HepG2 (cell line): ENCODE results near the gene TPX2. TPM values are rescaled to one million over a fixed set of nuclear protein-coding genes. Genes with fewer than 3 reads are reported as not detected.
A peak's percentile ranks its signal among the peaks of the same experiment; 100 is the strongest.

Source experiments
- AHDC1 ChIP-seq: sonication (generic); formaldehyde crosslinking; IDR thresholded peaks from 2 replicates; pipeline ENCODE4 v1.5.1; 2020; ENCODE audit warnings: mild to moderate bottlenecking, missing genetic modification reagents, borderline replicate concordance
- ARHGAP35 ChIP-seq: sonication (generic); formaldehyde crosslinking; IDR thresholded peaks from 2 replicates; pipeline ENCODE4 v1.9.0; 2022; ENCODE audit warnings: mild to moderate bottlenecking, inconsistent platforms, moderate library complexity, missing genetic modification reagents, borderline replicate concordance
- HHEX ChIP-seq: IDR thresholded peaks from 2 replicates; pipeline ENCODE4 v1.6.1; 2016; ENCODE audit warnings: control low read depth
- POGZ ChIP-seq: sonication (generic); formaldehyde crosslinking; IDR thresholded peaks from 2 replicates; pipeline ENCODE4 v1.4.0; 2020; ENCODE audit warnings: mild to moderate bottlenecking, missing genetic modification reagents
- ZKSCAN8 ChIP-seq: IDR thresholded peaks from 2 replicates; pipeline ENCODE4 v1.6.1; 2016; ENCODE audit warnings: borderline replicate concordance, missing genetic modification reagents, missing compliant biosample characterization
- ZNF614 ChIP-seq: IDR thresholded peaks from 2 replicates; pipeline ENCODE4 v1.6.1; 2018; ENCODE audit warnings: missing biosample characterization, missing genetic modification reagents, inconsistent platforms, borderline replicate concordance
- polyA plus RNA-seq, 8 experiments: library from polyadenylated mRNA; depleted of rRNA in 3 of 8; stranded (reverse) in 7 of 8; unstranded in 1 of 8; fragments of >200 nt; fragmentation: Illumina TruSeq in 4 of 8; extraction: Trizol in 4 of 8; gene quantifications; 2 replicates each; pipeline versions ENCODE4 v1.2.1 to v1.2.3, GENCODE V29; 2011 to 2016; ENCODE audit warnings: low read depth in 4 of 8, missing spikeins in 1 of 8, mixed read lengths in 1 of 8; ENCODE audit not compliant: insufficient read depth in 1 of 8
- total RNA-seq, 5 experiments: library from RNA; depleted of rRNA; stranded (reverse); fragments of >200 nt; fragmentation: Illumina TruSeq; extraction: Trizol; gene quantifications; 2 replicates each; pipeline ENCODE4 v1.2.3, GENCODE V29; 2016; ENCODE audit warnings: low read depth in 1 of 5

Gene TPX2
- total and polyA plus RNA-seq, 2 of the 13 experiments (the other 11 are each of a cell fraction or from before 2014, with no cell fraction given) = 34.3 to 124 TPM

- TF ChIP-seq AHDC1 (CRISPR knock-in tag) (peak; percentile 44; the same call in 1 of the 2 replicates), POGZ (CRISPR knock-in tag) (no peak), ARHGAP35 (CRISPR knock-in tag) (0 out of 2 replicates have a peak, but pooled peaks have one; percentile 1), ZNF614 (peak; percentile 71), HHEX (CRISPR knock-in tag) (no peak), ZKSCAN8 (CRISPR knock-in tag) (0 out of 2 replicates have a peak, but pooled peaks have one; percentile 77)
Observed at GRCh38 chr20:31698803-31699718, 40.0 kb upstream of the TPX2 start (continued).
